OCI-LY1 (cell line): ENCODE results near the gene COMP.

Experiments used
- H2AFZ ChIP-seq: fragments of 200-600 bp; sonication (generic), shearing (Covaris generic); 2 replicates; pipeline ENCODE4 v1.6.0; 2014; ENCODE audit warnings: antibody characterized with exemption, mild to moderate bottlenecking, low read length
- H3F3A ChIP-seq: fragments of 200-600 bp; sonication (generic), shearing (Covaris generic); 2 replicates; pipeline ENCODE4 v1.6.0; 2014; ENCODE audit warnings: mild to moderate bottlenecking, antibody characterized with exemption, low read length, moderate library complexity; ENCODE audit not compliant: insufficient read depth
- H3K27ac ChIP-seq: fragments of 200-600 bp; sonication (generic); 2 replicates; pipeline ENCODE4 v1.5.1; 2014; ENCODE audit warnings: low read length, mixed run types, mild to moderate bottlenecking, low read depth; ENCODE audit not compliant: poor library complexity, severe bottlenecking
- H3K27me3 ChIP-seq: fragments of 200-600 bp; sonication (generic); 2 replicates; pipeline ENCODE4 v1.6.0; 2014; ENCODE audit warnings: antibody characterized with exemption, mild to moderate bottlenecking, low read length, moderate library complexity; ENCODE audit not compliant: insufficient read depth
- H3K36me3 ChIP-seq: fragments of 200-600 bp; sonication (generic); 2 replicates; pipeline ENCODE4 v1.6.1; 2014; ENCODE audit warnings: mild to moderate bottlenecking, antibody characterized with exemption, low read length, moderate library complexity, mixed read lengths; ENCODE audit not compliant: insufficient read depth
- H3K4me1 ChIP-seq: fragments of 200-600 bp; sonication (generic); 2 replicates; pipeline ENCODE4 v1.5.1; 2014; ENCODE audit warnings: mild to moderate bottlenecking, low read length, moderate library complexity; ENCODE audit not compliant: insufficient read depth, severe bottlenecking
- H3K4me2 ChIP-seq: fragments of 200-600 bp; sonication (generic), shearing (Covaris generic); 2 replicates; pipeline ENCODE4 v1.6.1; 2014; ENCODE audit warnings: low read length
- H3K4me3 ChIP-seq: fragments of 200-600 bp; sonication (generic); 2 replicates; pipeline ENCODE4 v1.5.1; 2014; ENCODE audit warnings: low read length, low read depth, mild to moderate bottlenecking, mixed read lengths; ENCODE audit not compliant: poor library complexity, severe bottlenecking
- H3K79me2 ChIP-seq: fragments of 200-600 bp; shearing (Covaris generic); 2 replicates; pipeline ENCODE4 v1.6.1; 2016; ENCODE audit warnings: mixed run types, low read length, mixed read lengths; ENCODE audit not compliant: insufficient read depth
- H3K9ac ChIP-seq: fragments of 200-600 bp; sonication (generic), shearing (Covaris generic); 2 replicates; pipeline ENCODE4 v1.6.1; 2014; ENCODE audit warnings: mild to moderate bottlenecking, low read length, mixed read lengths
- H3K9me2 ChIP-seq: fragments of 200-600 bp; sonication (generic), shearing (Covaris generic); 2 replicates; pipeline ENCODE4 v1.6.1; 2014; ENCODE audit warnings: low read depth, mild to moderate bottlenecking, low read length, mixed read lengths
- H3K9me3 ChIP-seq: fragments of 200-600 bp; shearing (Covaris generic); 2 replicates; pipeline ENCODE4 v1.6.1; 2014; ENCODE audit warnings: low read length, mixed read lengths
- H4K20me1 ChIP-seq: fragments of 200-600 bp; sonication (generic), shearing (Covaris generic); 2 replicates; pipeline ENCODE4 v1.6.0; 2016; ENCODE audit warnings: mild to moderate bottlenecking, low read length; ENCODE audit not compliant: insufficient read depth
- EZH2 ChIP-seq: fragments of 200-600 bp; sonication (generic), shearing (Covaris generic); IDR thresholded peaks from 2 replicates; pipeline ENCODE4 v1.8.0; 2017; ENCODE audit warnings: borderline replicate concordance, mixed run types, mild to moderate bottlenecking, antibody characterized with exemption, low read length, moderate library complexity, mixed read lengths
- TF ChIP-seq, protein P1 (sequence below): fragments of 200-600 bp; sonication (generic), shearing (Covaris generic); IDR thresholded peaks from 2 replicates; pipeline ENCODE4 v1.5.1; 2017; ENCODE audit warnings: mild to moderate bottlenecking, antibody characterized with exemption, low read length, moderate library complexity, mixed read lengths

The COMP gene

DNA sequence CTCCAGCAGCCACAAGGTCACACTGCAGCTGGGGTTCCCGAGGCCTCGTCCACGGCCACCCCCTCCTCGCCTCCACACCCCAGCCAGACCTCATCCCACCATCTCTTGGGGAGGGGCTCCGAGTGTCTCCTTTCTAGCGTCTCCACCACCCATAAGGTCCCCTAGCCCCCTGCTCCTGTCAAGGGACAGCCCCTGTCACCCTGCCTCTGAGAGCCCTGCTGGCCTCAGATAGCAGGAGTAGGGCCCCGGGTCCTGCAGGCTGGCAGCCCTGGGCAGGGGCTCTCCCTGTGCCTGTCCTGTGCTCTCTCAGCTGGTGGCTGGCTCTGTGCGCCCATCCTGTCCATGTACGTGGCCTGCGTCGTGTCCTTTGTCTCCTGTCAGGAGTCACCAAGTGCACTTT is 17.0 kb downstream of the COMP start:
- Histone ChIP-seq H3K4me3 (no peak overlapping the region), H4K20me1 (no peaks in the 10 kb centered on the region), H3K9ac (no peak overlapping the region), H3K27me3 (peaks cover 12% of the 10 kb centered on the region), H3K27ac (no peak overlapping the region), H3K9me3 (no peaks in the 10 kb centered on the region), H2AFZ (no peak overlapping the region), H3K79me2 (no peaks in the 10 kb centered on the region), H3K4me2 (no peak overlapping the region), H3K36me3 (no peaks in the 10 kb centered on the region), H3F3A (no peaks in the 10 kb centered on the region), H3K9me2 (no peaks in the 10 kb centered on the region), H3K4me1 (no peaks in the 10 kb centered on the region)
- TF ChIP-seq EZH2 = no peak
- TF ChIP-seq, protein P1, sequence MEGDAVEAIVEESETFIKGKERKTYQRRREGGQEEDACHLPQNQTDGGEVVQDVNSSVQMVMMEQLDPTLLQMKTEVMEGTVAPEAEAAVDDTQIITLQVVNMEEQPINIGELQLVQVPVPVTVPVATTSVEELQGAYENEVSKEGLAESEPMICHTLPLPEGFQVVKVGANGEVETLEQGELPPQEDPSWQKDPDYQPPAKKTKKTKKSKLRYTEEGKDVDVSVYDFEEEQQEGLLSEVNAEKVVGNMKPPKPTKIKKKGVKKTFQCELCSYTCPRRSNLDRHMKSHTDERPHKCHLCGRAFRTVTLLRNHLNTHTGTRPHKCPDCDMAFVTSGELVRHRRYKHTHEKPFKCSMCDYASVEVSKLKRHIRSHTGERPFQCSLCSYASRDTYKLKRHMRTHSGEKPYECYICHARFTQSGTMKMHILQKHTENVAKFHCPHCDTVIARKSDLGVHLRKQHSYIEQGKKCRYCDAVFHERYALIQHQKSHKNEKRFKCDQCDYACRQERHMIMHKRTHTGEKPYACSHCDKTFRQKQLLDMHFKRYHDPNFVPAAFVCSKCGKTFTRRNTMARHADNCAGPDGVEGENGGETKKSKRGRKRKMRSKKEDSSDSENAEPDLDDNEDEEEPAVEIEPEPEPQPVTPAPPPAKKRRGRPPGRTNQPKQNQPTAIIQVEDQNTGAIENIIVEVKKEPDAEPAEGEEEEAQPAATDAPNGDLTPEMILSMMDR = no peak

GRCh38 chr19:18773682-18774081 is 17.4 kb downstream of the COMP start:
- Histone ChIP-seq H3K79me2 (no peaks in the 10 kb centered on the region), H3K27me3 (peaks cover 15% of the 10 kb centered on the region), H3K4me1 (no peaks in the 10 kb centered on the region), H3K9ac (no peak overlapping the region), H3K4me3 (no peak overlapping the region), H2AFZ (no peak overlapping the region), H3K27ac (no peak overlapping the region), H3F3A (no peaks in the 10 kb centered on the region), H3K9me3 (no peaks in the 10 kb centered on the region), H3K4me2 (no peak overlapping the region), H3K36me3 (no peaks in the 10 kb centered on the region), H3K9me2 (no peaks in the 10 kb centered on the region), H4K20me1 (no peaks in the 10 kb centered on the region)
- no peak for TF ChIP-seq EZH2

GRCh38 chr19:18772620-18773587 is 18.2 kb downstream of the COMP start:
- Histone ChIP-seq H3K4me3 (no peak overlapping the region), H3K9me3 (no peaks in the 10 kb centered on the region), H3K79me2 (no peaks in the 10 kb centered on the region), H3K4me2 (no peak overlapping the region), H3K27me3 (peaks cover 15% of the 10 kb centered on the region; the same call in 1 of the 2 replicates), H2AFZ (no peak overlapping the region), H3F3A (no peaks in the 10 kb centered on the region), H3K9me2 (no peaks in the 10 kb centered on the region), H3K9ac (no peak overlapping the region), H3K36me3 (no peaks in the 10 kb centered on the region), H3K4me1 (no peaks in the 10 kb centered on the region), H4K20me1 (no peaks in the 10 kb centered on the region), H3K27ac (no peak overlapping the region)
- no peak for TF ChIP-seq EZH2
- TF ChIP-seq, protein P1 = no peak
